ENCODE measurements around the gene B4GALT4.

DNA sequence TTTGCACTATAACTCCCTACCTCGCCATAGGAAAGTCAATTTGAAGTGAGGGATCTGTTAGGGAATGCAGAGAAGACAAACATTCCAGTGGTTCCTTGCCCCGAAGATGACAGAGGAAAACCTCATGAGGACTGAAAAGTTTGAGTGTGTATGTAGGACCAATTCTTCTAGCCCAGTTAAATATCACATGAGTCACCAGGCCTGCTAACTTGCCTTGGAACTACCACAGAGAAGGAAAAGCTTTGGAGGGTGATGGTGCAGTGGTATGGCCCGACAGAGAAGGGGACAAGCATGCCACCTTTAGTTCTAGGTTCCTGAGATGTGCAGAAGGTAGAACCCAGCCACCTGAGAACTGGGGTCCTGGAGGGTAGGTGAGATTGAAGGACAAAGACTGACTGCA lies 69.9 kb downstream of the B4GALT4 start:
- TF ChIP-seq, protein P1, sequence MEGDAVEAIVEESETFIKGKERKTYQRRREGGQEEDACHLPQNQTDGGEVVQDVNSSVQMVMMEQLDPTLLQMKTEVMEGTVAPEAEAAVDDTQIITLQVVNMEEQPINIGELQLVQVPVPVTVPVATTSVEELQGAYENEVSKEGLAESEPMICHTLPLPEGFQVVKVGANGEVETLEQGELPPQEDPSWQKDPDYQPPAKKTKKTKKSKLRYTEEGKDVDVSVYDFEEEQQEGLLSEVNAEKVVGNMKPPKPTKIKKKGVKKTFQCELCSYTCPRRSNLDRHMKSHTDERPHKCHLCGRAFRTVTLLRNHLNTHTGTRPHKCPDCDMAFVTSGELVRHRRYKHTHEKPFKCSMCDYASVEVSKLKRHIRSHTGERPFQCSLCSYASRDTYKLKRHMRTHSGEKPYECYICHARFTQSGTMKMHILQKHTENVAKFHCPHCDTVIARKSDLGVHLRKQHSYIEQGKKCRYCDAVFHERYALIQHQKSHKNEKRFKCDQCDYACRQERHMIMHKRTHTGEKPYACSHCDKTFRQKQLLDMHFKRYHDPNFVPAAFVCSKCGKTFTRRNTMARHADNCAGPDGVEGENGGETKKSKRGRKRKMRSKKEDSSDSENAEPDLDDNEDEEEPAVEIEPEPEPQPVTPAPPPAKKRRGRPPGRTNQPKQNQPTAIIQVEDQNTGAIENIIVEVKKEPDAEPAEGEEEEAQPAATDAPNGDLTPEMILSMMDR (IDR thresholded peaks at IDR 0.05; ENCODE audit: low read length) = no peak
- no peak for TF ChIP-seq EZH2 (optimal IDR thresholded peaks at IDR 0.05; ENCODE audit: low read depth, low read length)
- TF ChIP-seq EZH2phosphoT487 (IDR thresholded peaks at IDR 0.05; ENCODE audit: low read length) = no peak
